ENCODE measurements around the gene RFXANK.
"Not testable (repeated sequence)": the region's sequence is repeated elsewhere in the genome, so short reads cannot be mapped to it uniquely, and the experiment has no call there.

RFXANK gene, protein sequence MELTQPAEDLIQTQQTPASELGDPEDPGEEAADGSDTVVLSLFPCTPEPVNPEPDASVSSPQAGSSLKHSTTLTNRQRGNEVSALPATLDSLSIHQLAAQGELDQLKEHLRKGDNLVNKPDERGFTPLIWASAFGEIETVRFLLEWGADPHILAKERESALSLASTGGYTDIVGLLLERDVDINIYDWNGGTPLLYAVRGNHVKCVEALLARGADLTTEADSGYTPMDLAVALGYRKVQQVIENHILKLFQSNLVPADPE

DNA sequence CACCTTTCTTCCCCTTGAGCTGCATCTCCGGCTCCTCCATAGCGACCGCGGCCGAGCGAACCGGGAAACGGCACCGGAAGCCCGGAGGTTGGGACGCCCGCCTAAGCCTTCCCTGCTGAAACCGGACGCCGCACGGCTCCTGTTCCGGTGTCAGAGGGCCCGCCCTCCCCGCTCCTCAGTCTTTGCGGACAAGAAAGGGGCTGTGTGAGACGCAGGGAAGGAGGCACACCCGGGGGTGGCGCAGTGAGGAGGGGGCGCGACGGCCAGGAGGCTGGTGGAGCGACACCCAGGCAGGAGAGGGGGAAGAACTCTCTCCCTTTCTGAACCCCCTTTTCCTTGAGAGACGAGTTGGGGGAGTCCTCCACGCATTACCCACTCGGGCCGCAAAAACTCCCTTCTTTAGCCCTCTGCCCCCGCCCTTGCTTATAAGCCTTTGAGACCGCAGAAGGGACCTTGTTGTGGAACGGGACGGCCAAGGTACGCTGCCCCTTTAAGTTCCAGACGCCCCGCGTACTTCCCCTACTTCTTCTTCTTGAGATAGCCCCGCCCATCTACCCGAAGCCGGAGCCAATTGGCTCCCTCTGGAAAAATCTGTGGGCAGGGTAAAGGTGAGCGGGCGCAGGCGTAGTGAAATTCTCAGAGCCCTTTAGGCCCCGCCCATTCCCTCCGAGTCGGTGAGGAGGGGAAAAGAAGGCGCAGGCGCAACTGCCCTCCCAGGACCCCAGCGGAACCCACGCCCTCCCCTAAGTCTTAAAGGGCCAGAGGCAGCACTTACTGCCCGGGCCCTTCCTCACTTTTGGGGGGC, at the start of gene RFXANK, which contains the start of gene BORCS8:
RFXANK (plus strand) TSS at position 181 of the 805 bp plus-strand sequence. CDS start 1,689 bp downstream, outside the sequence.
BORCS8 (minus strand) TSS at position 75 of the 805 bp plus-strand sequence; CDS start at position 40, 35 bp downstream.
- peak; percentile 94 for DNase-seq

- DNase-seq: no peak
Measured at GRCh38 chr19:19142347-19142746, 49.7 kb upstream of the RFXANK start.

DNA sequence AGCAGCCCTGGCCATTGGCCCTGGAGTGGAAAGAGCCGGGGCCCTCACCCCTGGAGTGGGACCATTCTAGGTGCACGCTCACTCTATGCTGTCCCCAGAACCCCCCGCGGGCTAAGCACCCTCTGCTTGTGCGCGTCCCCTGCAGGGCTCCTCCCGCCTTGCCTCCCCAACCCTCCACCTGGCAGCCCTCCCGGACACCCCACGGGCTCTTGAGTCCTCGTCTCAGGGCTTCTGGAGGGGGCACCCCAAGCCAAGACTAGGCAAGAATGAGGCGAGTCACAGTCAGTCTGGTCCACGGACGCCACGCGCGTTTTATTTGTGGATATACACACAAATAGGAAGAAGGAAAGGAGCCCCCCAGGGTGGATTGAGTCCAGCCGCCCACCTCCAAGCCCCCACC, 46.8 kb upstream of the RFXANK start:
- DNase-seq: no peak

DNA sequence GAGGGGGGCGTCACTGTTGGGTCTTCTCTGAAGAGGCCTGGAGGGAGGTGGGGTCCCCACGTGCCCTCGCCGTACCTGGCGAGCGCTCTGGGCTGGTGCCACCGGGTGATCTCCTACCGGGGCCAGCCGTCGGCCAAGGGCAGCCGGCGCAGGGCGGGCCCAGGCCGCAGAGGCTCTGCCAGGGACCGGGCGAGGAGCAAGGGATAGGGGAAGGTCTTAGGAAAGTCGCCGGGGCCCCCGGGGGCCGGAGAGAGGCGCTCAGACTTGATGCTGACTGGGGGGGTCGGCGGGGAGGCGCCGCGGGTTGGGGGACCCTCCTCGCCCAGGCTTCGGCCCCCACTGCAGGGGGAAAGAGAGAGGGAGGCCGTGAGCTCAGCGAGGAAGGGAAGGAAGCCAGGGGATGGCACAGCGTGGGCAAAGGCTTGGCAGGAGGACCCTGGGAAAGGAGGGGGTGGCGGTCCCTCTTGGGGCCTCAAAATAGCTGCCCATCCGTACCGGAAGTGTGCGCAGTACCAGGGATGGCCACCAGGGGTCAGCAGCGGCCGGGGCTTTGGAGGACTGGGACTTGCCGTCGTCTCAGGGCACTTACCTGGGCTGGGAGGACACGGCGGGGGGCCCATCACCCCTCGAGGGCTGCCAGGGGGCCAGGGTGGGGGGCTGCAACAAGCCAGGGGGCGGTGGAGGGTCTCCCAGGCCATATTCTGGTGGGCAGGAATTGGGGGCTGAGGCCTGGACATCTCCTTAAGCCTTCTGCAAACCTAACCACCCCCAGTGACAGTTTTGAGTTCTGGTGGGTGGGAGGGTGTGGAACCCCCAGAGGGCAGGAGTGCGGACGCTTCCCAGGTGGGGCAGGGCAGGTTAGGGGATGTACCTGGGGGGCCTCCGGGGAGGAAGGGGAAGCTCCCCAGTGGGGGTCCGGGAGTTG, 46.1 kb upstream of the RFXANK start:
- DNase-seq: peak; percentile 39

GRCh38 chr19:19146865-19147264, 45.2 kb upstream of the RFXANK start:
- DNase-seq: no peak

DNA sequence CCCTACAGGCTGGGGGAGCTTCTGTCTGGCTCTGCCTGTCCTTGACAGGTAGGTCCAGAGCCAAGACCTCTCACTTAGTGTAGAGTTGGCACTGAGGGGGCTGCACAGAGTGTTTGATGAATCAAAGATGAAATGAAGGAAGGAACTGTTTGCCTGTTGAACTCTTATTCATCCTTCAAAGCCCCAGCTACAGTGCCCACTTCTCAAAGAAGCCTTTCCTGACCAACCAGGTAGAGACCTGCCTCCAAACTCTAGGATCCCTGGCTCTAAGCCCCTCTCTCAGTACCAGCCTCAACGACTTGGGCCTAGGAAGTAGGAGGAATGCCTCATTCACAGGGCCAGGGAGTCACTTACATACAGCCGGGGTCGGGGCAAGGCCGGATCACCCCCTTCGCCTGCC, 44.7 kb upstream of the RFXANK start:
- no peak for DNase-seq

GRCh38 chr19:19148504-19148903, 43.6 kb upstream of the RFXANK start:
- DNase-seq: not testable (repeated sequence)

DNA sequence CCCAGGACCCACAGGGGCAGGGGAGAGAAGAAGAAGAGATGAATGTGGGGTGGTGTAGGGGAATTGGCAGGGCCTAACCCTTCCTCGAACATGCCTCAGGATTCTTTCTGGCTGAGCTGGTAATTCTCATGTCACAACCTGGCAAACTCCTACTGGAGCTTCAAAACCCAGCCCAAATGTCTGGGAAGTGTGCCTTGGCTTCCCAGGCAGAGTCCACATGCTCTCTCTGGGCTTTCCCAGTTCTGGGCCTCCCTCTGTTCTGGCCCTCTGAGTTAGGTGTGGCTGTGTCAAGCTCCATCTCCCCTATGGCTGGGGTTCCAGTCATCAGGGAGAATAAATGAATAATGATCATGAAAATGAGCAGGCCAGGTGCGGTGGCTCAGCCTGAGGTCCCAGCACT, 42.6 kb upstream of the RFXANK start:
- DNase-seq: no peak

DNA sequence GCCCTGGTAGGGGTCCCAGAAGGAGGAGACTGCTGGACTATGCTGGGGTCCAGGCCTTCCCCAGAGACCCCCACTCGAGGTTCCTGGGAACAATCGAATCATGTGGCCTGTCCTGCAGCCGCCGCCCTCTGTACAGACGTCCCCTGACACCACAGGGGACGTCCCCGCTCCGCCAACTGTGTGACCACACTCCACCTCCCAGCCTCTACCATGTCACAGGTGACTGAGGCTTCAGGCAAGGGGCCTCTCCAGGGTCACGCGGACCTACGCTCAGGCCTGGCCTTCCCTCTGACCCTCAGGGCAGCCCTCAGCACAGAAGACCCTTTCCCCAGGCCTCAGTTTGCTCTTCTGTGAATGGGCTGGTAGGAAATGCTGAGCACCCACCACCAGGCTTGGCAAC, 40.6 kb upstream of the RFXANK start:
- DNase-seq: no peak

DNA sequence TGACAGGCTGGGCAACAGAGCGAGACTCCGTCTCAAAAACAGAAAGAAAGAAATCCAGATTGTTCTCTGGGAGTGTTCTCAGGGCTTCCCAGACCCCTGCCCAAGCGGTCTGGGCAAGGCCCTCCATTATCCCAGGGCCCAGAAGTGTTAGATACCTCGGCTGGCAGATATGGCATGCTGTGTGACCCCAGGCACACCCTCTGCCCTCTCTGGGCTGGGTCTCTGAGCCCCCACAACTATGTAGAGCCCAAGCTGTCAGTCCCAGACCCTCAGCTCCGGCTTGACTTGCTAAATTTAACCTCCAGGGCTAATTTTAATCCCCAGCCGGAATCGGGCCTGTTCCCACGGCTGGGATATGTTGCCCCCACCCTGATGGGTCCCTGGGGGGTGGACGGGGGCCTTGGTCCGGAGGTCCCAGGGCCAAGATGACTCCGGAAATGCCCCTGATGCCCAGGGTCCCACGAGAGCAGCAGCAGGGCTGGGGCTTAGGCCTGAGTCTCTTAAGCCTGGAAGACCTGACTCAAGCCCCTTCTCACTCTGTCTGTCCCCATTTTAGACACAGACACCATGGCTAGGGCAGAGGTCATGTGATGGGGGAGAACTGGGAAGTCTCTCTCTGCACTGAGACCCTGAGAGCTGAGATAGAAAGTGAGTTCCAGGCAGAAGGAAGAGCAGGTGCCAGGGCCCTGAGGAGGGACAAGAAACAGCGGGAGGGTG, 39.2 kb upstream of the RFXANK start:
- no peak for DNase-seq

DNA sequence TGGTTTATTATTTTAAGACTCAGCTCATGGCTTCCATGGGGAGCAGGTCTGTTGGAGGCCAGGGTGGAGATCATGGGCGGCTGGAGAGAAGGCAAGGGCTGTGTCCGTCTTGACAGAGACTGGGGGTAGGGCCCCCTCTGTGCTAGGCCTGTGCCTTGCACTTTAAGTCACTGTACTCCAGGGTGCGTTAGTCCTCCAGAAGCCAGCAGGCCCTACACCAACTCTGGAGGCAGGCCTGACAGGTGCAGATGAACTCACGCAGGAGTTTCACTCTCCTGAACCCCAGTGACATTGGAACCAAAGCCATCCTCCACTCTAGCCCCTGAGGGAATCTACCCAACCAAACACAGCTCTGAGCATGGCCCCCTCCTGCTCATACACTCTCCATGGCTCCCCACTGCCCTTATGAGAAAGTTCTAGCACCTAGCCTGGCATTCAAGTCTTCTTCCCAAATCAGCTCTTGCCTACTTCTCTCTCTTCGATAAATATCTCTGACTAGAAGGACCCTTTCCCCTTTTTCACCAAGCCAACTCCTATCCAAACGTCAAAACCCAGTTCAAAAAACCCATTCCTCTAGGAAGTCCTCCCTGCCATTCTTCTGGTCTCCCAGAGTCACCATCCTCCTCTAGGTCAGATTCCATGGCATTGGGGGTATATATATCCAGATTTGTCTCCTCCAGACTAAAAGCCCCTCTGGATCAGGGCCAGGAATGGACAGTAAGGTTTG, 37.1 kb upstream of the RFXANK start:
- DNase-seq: no peak

- DNase-seq: no peak
Measured at GRCh38 chr19:19155495-19156219, 36.4 kb upstream of the RFXANK start.

- DNase-seq: no peak
Measured at GRCh38 chr19:19157808-19158207, 34.2 kb upstream of the RFXANK start.

- DNase-seq: no peak
Measured at GRCh38 chr19:19159534-19159933, 32.5 kb upstream of the RFXANK start.

DNA sequence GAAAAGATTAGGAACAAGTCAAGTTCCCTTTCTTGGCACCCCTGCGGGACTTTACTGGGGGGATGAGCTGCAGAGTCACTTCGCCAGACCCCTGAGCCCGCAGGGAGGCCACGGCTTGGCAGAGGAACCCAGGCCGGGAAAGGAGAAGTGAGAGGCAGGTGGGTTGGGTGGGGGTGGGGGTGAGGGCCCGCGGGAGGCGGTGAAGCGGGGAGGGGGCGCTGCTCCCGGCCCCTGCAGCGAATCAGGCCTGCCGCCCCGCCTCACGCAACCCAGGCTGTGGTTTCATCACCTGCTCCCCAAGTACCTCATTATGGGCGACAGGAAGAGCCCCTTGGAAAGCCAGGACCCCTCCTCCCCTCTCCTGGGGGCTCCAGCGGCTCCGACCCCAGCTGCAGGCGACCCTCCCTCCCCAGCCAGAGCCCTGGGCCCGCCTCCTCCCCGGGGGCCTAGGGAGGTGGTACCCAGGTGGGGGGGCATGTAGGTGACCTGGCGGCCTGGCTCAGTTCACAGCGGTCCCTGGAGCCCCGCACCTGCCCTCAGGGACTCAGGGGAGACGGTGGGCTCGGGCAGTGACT, 31.5 kb upstream of the RFXANK start:
- DNase-seq: no peak

- no peak for DNase-seq
Measured at GRCh38 chr19:19162495-19162894, 29.6 kb upstream of the RFXANK start.

- no peak for DNase-seq
Measured at GRCh38 chr19:19165396-19165795, 26.7 kb upstream of the RFXANK start.

DNA sequence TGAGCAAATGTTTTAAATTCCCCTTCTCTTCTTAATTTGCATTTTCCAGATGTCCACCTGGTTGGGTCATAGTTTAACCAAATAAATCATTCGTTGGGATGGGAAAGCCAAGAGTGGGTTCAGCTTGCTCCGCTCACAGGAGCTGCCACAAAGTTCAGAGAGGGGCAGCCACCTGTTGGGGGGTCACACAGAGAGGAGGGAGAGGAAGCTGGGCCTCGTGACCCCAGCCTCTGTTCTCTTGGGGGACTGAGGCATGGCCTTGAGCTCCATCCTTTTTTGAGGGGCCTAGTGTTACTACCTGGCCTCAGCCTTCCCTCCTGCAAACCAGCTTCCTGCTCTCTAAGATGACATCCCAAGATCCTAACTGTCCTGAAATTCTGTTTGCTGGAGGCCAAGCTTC, 24.4 kb upstream of the RFXANK start:
- no peak for DNase-seq

- no peak for DNase-seq
Measured at GRCh38 chr19:19169236-19170052, 22.6 kb upstream of the RFXANK start.
